HG03135 (cell line): Measurements from ENCODE around the gene JDP2.
"Not testable (repeated sequence)": the region's sequence is repeated elsewhere in the genome, so short reads cannot be mapped to it uniquely, and the experiment has no call there.

Source experiments
- ATAC-seq: cut with Tn5 transposase; IDR thresholded peaks from one replicate; pipeline ENCODE4 v1.9.1; 2021; ENCODE audit warnings: mild to moderate bottlenecking, moderate library complexity; ENCODE audit not compliant: unreplicated experiment

JDP2 gene, protein sequence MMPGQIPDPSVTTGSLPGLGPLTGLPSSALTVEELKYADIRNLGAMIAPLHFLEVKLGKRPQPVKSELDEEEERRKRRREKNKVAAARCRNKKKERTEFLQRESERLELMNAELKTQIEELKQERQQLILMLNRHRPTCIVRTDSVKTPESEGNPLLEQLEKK

DNA sequence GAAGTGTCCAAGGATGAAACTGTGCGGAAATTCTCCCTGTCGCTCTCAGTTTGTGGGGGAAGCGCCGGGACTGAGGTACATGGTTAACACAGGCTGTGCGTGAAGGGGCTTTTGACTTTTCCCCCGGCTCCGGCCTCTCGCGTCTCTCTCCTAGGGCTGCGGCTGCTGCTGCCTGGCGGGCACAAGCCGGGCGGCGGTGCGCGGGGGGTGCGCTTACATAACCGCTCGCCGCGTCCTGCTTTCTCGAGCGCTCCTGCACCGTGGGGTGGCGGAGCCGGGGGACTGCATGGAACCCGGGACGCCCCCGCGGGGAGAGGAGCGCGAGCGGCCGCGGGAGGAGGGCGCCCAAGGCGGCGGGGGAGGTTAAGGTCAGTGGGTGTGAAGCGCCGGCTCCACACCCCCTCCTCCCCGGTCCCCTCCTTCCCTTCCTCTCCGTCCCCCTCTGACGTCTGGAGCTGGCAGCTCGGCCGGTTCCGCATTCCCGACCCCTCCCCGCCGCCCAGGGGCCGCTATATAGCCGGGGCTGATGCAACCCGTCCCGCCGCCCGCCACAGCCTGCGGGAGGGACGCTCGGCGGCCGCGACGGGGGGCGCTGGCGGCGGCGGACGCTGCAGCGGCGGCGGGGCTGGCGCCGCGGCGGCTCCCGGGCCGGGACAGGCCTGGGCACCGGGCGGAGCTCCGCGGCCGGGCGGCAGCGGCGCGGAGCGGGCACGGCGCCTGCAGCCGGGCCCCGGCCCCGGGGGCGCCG is at the start of gene JDP2:
JDP2 (plus strand) TSS at position 541 of the 748 bp plus-strand sequence. CDS start 9,899 bp downstream, outside the sequence.
- peak; percentile 37 for ATAC-seq

DNA sequence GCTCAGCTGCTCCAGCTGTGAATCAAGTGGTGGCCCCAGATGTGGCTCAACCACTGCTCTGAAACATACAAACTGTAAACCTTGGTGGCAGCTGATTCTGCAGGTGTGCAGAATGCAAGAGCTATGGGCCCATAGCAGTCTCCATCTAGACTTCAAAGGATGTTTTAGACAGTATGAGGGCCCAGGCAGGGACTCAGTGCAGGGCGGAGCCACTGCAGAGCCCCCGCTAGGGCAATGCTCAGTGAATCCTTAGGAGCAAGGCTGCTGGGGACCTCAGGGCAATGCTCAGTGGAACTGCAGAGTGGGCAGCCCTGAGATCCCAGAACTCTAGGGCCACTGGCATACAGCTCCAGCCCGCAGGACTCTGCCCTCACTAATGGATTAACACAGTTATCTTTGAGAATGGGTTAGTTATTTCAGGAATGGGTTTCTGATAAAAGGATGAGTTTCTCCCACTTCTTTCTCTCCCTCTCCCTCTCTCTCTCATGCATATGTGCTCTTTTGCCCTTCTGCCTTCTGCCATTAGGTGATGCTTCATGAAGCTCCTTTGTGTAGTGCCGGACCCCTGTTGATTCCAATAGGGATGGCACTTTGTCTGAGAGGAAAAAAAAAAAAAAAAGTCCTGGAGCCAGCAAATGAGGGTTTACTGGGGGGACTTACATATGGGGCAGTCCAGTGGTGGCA is 48.4 kb upstream of the JDP2 start:
- ATAC-seq = no peak

DNA sequence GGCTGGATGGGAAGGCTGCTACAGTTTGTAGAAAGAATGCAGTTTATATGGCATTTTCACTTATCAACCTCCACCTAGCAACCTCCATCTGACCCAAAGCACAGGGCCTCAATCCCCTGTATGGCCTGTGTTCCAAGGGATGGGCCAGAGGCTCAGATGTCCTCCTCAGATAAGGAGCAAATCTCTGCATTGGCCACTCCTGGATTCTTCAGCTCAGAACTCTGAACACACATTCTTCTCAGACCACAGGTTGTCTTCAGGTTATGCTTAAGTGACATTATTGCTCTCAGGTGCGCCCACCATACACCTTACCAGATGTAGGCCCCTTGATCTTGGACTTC is 47.9 kb upstream of the JDP2 start:
- no peak for ATAC-seq

DNA sequence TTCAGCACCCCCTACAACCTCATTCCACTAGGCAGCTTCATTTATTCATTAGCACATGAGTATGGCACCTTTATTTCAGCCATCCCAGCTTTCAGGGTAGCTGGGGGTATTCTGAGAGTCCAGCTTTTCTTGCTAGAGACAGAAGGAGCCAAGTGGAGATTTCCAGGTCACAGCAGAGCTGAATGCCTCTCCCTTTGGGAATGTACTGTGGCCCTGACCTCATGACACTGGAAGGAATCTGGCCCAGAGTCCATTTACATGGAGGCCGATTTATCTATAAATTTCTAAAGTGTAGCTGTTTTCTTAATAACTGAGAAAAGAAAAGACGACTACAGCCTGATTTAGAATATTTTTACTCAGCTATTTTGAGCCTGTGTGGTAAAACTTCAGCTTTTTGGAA is 47.2 kb upstream of the JDP2 start:
- no peak for ATAC-seq

DNA sequence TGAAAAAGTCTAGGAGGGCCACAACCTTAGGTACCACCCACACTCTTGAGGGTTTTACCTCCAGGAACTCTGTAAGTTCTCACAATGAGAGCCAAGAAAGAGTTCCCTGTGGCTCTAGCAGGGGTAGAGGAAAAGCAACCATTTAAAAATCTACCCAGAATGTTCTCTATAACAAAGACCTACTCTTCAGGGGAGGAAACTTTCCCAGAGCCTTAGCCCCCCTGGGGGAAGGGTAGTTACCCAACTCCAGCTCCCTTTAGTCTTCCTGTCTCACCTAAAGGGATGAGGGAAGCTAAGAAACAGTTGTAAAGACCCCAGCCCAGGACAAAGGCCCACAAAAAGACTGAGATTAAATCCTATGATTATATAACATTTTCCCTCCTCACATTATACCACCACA is 46.2 kb upstream of the JDP2 start:
- ATAC-seq = no peak

DNA sequence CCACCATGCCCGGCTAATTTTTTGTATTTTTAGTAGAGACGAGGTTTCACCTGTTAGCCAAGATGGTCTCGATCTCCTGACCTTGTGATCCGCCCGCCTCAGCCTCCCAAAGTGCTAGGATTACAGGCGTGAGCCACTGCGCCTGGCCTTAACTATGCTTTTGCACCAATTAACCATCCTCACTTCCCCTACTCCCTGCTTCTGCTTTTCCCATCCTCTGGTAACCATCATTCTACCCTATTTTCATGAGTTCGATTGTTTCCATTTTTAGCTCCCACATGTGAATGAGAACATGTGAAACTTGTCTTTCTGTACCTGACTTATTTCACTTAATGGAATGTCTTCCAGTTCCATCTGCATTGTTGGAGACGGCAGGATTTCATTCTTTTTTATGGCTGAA is 44.6 kb upstream of the JDP2 start:
- not testable (repeated sequence) for ATAC-seq

DNA sequence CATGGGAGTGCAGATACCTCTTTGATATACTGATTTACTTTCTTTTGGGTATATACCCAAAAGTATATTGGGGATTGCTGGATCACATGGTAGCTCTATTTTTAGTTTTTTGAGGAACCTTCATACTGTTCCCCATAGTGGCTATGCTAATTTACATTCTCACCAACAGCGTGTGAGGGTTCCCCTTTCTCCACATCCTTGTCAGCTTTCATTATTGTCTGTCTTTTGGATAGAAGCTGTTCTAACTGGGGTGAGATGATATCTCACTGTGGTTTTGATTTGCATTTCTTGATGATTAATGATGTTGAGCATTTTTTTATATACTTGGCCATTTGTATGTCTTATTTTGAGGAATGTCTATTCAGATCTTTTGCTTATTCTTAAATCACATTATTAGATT is 44.1 kb upstream of the JDP2 start:
- ATAC-seq = no peak

DNA sequence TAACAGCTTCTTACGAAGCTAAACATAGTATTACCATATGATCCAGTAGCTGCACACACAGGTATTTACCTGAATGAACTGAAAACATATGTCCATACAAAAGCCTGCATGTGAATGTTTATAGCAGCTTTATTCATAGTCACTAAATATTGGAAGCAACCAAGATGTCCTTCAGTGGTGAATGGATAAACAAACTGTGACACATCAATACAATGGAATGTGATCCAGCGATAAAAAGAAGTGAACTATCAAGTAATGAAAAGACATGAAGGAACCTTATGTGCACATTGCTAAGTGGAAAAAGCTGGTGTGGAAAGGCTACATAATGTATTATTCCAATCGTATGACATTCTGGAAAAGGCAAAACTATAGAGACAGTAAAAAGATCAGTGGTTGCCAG is 38.1 kb upstream of the JDP2 start:
- no peak for ATAC-seq

DNA sequence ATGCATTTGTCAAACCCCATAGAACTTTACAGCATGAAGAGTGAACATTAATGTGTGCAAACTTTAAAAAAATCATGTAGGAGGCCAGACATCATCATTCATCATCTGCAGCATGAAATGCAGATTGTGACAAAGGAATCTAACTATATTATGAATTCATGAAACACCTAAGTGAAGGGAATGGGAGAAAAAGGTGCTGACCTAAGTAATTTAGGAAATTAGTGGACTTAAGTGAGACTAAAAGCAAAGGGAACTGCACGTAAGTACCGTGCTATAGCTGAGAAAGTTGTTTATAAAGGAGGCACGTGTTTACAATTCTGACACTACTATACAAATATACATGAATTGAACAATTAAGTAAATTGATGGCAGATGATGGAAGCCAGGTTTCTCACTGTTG is 37.6 kb upstream of the JDP2 start:
- no peak for ATAC-seq

DNA sequence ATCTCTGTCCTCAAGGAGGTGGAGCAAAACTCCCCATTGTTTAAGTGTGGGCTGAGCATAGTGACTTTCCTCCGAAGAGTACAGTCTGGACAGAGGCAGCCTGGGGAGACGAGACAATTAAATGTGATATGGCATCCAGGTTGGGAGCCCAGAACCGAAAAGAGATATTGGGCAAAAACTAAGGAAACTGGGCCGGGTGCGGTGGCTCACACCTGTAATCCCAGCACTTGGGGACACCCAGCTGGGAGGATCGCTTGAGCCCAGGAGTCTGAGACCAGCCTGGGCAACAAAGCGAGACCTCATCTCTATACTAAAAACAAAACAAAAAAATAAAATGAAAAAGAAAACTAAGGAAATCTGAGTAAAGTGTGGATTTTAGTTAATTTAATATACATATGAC is 35.9 kb upstream of the JDP2 start:
- no peak for ATAC-seq

DNA sequence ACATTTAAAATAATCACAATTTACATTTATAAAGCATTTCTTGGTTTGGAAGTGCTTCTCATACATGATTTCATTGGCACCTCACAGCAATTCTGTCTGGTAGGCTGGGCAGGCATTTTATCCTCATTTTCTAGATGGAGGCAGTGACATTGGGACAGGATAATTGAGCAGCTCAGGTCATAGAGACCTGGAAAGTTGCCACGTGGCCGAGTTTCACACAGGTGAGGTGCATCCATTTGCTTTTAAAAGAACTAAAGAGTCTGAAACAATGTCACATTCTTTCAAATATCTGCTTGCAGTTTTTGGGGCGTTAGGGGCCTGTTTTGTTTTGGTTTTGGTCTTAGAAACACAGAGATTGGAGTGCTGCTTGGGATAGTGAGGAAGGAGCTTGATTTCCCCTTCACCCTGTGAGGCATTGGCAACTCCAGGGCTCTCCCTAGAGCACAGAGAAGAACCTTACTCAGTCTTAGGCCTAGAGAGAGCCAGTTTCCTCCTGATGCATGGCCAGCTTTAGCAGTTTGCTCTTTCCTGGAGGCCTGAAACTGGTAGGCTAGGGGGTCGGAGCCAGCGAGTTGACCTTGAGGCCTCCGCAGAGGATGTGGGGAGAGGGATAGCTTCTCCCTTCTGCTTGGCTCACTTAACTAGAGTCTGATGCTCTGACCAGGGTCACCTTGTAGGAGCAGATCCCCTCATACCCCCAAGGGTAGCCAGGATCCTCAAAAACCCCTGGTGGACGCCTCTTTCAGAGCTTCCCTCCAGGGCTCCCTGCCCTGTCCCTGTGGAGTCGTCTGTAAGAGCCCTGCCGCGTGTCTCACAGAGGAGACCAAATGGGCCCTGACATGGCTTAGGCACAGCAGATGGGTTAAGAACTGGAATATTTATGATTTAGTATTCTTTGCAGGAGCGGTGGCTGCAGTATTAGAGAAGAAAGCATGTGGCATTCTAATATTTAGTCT is 34.9 kb upstream of the JDP2 start:
- ATAC-seq = no peak

DNA sequence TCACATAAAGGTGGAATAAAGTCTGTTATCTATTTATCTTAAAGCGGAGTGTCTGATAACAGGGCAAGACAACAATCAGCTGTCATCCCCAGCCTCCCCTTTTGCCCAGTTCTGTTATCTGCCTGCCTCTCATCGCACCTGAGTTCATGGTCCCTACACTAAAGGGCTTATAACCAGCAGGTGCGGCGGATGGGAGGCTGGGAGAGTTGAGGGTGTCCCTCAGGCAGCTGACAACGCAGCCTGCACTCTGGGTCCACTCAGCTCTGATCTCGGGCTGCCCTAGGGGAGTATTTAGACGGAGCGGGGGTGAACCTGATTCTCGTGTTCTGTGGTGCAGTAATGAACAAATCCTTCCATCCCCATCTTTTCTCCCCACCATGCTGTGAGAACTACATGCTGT is 34.0 kb upstream of the JDP2 start:
- no peak for ATAC-seq

DNA sequence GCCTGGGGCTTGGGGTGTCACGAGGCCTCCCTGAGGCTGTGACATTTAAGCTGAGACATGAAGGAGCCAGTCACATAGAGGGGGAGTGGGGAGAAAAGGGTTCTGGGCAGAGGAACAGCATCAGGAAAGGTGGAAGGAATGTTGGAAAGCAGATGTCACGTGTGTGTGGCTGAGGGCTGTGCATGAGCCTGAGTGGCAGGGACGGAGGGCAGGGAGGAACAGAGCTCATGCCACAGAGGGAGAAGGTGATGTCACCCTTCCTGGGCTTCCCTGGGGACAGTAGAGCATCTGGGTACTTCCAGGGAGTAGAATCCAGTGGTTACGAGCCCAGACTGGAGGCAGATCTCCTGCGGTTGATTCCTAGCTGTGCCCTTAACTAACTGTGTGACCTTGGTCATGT is 32.0 kb upstream of the JDP2 start:
- no peak for ATAC-seq

DNA sequence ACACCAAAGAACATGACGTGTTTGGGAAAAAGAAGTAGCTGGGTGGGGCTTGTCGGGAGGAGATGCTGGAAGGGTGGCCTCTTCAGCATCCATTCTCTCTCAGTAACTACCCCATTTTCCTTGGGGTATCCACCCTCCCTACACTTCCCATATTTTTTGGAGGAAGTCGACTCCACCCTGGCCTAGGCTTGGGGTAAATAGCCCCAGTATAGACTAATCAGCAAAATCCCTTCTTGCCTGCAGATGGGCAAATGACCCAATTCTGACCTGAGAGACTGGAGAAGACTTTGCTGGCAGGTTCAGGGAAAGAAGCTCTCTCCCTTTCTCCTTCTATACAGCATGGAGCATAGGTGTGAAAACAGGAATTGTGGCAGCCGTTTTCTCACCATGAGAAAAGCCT is 28.5 kb upstream of the JDP2 start:
- ATAC-seq = no peak

DNA sequence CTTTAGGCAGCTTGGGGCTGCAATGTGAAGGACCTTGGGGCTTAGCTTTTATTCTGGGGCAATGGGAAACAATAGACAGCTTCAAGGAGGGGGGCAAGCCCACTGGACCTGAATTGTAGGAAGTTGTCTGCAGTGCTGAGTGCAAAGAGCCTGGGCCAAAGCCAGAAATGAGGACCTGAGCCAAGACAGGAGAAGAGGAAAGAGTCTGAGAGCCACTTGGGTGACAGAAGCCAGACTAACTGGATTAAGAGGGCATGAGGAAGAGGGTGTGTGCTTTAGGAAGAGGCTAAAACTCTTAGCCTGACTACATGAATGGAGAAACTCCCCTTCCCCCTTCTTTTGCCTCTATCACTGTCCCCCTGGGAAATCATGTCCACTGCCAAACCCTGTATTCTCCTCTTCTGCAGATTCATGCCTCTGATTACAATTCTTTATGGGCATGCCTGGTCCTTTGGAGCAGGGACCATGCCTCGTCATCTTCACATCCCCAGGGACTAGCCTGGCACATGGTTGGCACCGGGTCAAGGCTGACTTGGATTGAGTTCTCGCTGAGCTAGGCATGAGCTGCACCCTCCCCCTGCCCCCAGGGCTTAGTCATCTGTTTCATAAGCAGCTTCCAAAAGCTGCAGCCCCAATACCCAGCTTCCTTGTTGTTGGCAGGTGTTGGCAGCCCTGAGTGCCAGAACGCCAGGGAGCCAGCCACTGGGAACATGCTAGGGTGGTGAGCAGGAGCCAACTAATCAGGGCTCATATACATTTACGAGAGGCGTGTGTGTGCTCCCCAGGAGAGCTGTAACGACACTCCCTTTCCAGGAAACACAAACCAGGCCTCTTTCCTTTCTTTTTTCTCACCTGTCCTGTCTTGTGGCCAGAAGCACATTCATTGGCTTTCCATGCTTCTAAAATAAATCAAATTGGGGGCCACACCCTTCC is 27.7 kb upstream of the JDP2 start:
- no peak for ATAC-seq

DNA sequence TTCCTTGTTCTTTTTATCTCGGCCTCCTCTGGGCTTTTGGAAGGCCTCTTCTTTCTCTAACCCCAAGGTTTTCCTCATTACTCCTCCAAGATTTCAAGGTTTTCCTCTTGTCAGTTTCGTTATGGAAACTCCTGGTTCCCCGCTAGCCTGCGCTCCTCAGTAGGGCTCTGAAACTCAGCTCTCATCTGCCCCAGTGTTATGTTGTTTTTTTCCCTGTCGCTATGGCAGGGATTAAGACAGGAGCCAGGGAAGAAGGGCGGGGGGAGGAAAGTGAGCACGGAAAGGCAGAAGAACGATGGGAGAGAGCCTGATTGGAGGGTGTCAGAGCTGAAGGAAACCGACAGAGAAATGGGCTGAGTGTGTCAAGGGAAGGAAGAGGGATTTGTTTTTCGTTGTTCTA is 26.5 kb upstream of the JDP2 start:
- no peak for ATAC-seq

DNA sequence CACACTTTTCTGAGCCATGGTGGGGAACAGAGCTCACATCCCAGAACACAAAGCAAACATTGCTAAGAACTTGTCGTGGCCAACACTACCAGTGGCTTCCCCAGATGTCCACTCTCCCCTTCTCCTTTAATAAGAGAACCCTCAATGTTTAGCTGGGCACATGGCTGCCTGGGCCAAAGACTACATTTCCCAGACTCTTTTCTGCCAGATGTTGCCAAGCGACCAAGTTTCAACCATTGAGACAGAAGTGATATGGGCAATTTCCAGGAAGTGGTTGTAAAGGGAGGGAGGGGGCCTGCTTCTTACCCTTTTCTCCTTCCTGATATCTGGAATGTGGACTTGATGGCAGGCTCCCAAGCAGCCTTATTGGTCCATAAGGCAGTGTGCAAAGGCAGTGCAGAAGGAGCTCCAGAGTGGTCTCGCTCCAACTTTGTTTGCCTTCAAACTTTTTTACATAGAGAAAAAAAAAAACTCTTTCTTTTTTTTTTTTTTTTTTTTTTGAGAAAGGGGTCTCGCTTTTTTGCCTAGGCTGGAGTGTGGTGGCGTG is 24.9 kb upstream of the JDP2 start:
- no peak for ATAC-seq

DNA sequence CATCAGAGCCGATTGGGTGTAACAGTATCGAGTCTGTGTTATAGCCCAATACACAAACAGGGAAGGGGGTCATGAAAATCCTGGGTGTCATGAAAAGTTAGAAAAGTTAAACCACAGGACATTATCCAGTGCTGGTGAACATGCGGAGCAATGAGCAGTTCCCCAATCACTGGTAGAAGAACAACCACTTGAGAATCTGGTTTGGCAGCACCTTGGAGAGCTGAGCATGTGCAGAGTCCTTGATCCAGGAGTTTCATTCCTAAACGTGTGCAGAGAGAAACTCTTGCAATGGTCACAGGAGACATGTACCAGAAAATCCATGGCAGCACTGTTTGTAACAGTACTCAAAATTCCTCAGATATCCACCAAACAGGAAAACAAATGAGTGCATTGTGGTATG is 23.0 kb upstream of the JDP2 start:
- no peak for ATAC-seq

DNA sequence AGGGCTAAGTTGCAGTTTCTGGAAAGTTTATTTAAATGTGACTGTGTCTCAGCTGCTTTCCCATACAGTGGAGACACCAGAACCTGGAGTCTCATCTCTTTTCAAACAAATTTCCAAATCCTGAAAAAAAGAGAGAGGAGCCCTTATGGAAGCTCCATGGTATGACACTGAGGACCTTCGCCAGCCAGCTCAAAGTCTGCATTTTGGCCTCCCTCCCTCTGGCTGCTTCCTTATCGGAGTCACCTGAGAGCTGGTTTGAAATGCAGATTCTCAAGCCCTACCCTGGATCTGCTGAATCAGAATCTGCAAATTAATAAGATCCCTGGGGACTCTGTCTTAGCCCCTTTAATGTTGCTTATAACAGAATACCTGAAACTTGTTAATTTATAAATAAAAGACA is 21.7 kb upstream of the JDP2 start:
- no peak for ATAC-seq

DNA sequence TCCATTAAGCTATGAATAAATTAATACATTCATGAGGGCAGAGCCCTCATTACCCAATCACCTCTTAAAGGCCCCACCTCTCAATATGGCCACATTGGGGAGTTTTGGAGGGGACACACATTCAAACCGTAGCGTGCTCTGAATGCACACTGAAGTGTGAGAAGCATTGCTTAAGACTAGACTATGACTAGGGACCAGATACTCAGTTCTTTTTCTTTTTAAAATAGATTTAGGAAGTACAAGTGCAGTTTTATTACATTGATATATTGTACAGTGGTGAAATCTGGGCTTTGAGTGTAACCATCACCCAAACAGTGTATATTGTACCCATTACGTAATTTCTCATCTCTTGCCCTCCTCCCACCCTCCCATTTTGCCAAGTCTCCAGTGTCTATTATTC is 21.0 kb upstream of the JDP2 start:
- no peak for ATAC-seq
